Measurements from ENCODE around the gene IRF2BP1. TPM values are rescaled to one million over a fixed set of nuclear protein-coding genes. Genes with fewer than 3 reads are reported as not detected.
A peak's percentile ranks its signal among the peaks of the same experiment; 100 is the strongest.

The IRF2BP1 gene
- total RNA-seq, 2 donors from 2014 or later = 20.3 to 29.7 TPM

DNA sequence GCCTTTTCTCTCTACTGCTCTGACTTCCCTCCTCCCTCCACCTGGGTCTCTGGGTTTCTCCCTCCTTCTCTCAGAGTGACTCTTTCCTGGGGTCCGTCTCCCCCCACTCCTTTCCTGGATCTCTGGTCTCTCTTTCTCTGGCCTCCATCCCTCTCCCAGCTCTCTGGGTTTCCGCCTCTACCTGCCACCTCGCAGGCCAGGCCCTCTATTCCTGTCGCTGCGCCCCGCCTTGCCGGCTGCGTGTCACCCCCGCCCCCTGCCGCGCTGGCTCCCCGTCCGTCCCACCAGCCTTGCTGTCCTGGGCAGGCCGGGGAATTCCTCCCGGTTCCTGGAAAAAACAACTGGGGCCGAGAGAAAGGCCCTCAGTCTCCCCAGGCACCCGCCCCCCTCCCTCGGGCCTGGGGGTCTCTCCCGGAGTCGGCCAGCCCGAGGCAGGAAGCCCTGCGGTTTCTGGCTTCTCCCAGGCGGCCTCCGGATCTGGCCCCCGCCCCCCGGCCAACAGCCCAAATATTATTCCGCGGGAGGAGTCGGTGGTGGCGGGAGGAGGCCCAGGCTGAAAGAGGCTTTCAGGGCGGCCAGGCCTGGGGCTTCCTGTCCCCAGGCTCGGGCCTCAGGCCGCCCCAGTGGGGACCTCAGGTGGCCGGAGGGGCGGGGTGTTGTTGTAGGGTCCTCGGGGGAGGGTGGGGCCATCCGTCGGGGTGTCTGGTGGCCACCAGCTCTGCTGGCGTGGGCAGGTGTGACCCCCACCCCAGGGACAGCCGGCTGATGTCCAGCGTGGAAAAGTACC, 9.3 kb downstream of the IRF2BP1 start:
- Histone ChIP-seq H3K9ac (ENCODE audit: low read depth in 2 of 2, low read length in 2 of 2) (peak overlapping the region; percentile 19 to 51), H3K27me3 (no peaks in the 10 kb centered on the region), H3K4me1 (peaks cover 12% of the 10 kb centered on the region), H3K4me3 (peak overlapping the region; percentile 10), H3K36me3 (no peaks in the 10 kb centered on the region), H3K9me3 (no peaks in the 10 kb centered on the region), H3K27ac (peak overlapping the region; percentile 50)
- TF ChIP-seq, protein P1, sequence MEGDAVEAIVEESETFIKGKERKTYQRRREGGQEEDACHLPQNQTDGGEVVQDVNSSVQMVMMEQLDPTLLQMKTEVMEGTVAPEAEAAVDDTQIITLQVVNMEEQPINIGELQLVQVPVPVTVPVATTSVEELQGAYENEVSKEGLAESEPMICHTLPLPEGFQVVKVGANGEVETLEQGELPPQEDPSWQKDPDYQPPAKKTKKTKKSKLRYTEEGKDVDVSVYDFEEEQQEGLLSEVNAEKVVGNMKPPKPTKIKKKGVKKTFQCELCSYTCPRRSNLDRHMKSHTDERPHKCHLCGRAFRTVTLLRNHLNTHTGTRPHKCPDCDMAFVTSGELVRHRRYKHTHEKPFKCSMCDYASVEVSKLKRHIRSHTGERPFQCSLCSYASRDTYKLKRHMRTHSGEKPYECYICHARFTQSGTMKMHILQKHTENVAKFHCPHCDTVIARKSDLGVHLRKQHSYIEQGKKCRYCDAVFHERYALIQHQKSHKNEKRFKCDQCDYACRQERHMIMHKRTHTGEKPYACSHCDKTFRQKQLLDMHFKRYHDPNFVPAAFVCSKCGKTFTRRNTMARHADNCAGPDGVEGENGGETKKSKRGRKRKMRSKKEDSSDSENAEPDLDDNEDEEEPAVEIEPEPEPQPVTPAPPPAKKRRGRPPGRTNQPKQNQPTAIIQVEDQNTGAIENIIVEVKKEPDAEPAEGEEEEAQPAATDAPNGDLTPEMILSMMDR (IDR thresholded peaks at IDR 0.05) = no peak
- intact Hi-C loops (cut with DNase I) = no loop called here
- peak; percentile 51 for DNase-seq

DNA sequence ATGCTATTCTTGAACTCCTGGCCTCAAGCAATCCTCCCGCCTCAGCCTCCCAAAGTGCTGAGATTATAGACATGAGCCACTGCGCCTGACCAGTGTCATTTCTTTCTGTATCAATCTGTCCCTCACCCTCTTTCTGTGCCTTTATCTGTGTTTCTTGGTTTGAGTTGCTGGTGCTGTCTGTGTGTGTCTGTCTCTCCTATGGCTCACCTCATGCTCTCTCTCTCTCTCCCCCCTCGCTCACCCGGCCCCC, 9.9 kb downstream of the IRF2BP1 start:
- no peaks in the 10 kb centered on the region for H3K27me3 ChIP-seq
- no peak overlapping the region for H3K4me3 ChIP-seq
- TF ChIP-seq, protein P1 (IDR thresholded peaks at IDR 0.05) = no peak
- no peaks in the 10 kb centered on the region for H3K36me3 ChIP-seq
- peak overlapping the region; percentile 50 for H3K27ac ChIP-seq
- H3K9me3 ChIP-seq = no peaks in the 10 kb centered on the region
- H3K4me1 ChIP-seq = peaks cover 12% of the 10 kb centered on the region
- intact Hi-C loops (cut with DNase I) = no loop called here
- no peak for DNase-seq
- peak overlapping the region; percentile 19 to 51 for H3K9ac ChIP-seq (ENCODE audit: low read depth in 2 of 2, low read length in 2 of 2)

DNA sequence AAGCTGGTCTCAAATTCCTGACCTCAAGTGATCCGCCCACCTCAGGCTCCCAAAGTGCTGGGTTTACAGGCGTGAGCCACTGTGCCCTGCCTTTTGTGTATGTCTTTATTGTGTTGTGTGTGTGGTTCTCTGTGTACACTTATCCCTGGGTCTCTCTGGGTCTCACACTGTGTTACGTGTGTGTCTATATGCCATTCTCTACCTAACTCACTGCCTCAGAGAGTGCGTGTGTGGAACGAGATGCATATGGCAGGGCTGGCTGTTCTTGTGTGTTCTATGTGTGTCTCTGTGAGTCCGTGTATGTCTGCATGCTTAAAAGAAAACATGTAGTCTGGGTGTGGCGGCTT, 11.3 kb downstream of the IRF2BP1 start:
- TF ChIP-seq, protein P1 (IDR thresholded peaks at IDR 0.05) = no peak
- no peak overlapping the region for H3K4me3 ChIP-seq
- DNase-seq = no peak
- H3K36me3 ChIP-seq = no peaks in the 10 kb centered on the region
- H3K27ac ChIP-seq = no peak overlapping the region
- no peak overlapping the region for H3K9ac ChIP-seq (ENCODE audit: low read depth in 2 of 2, low read length in 2 of 2)
- no peaks in the 10 kb centered on the region for H3K9me3 ChIP-seq
- intact Hi-C loops (cut with DNase I) = no loop called here
- H3K4me1 ChIP-seq = peaks cover 12% of the 10 kb centered on the region
- H3K27me3 ChIP-seq = no peaks in the 10 kb centered on the region

DNA sequence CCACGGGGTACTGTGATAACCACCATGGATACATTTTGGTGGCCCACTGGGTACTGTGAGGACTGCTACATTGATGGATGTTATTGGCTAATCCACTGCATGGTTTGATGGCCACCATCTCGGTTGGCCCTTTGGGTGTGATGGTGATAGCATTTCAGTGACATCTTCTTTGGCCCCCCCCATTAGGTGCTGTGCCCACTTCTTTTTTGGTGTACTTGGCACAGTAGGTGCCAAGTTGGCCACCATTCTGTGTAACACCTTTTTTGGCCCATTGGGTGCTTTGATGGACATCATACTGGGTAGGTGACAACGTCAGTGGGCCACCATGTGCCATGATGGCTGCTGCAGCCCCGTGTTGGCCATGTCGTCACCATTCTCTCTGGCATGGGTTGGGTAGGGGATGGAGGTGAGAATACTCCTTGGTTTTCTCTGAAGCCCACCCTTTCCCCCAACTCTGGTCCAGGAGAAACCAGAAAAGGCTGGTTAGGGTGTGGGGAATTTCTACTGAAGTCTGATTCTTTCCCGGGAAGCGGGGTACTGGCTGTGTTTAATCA, 12.6 kb downstream of the IRF2BP1 start:
- no peak overlapping the region for H3K9ac ChIP-seq (ENCODE audit: low read depth in 2 of 2, low read length in 2 of 2)
- no peak overlapping the region for H3K4me3 ChIP-seq
- no peak for DNase-seq
- H3K27me3 ChIP-seq = no peaks in the 10 kb centered on the region
- no peak overlapping the region for H3K27ac ChIP-seq
- intact Hi-C loops (cut with DNase I) = no loop called here
- peaks cover 12% of the 10 kb centered on the region for H3K4me1 ChIP-seq
- no peaks in the 10 kb centered on the region for H3K9me3 ChIP-seq
- TF ChIP-seq, protein P1 (IDR thresholded peaks at IDR 0.05) = no peak
- H3K36me3 ChIP-seq = no peaks in the 10 kb centered on the region

DNA sequence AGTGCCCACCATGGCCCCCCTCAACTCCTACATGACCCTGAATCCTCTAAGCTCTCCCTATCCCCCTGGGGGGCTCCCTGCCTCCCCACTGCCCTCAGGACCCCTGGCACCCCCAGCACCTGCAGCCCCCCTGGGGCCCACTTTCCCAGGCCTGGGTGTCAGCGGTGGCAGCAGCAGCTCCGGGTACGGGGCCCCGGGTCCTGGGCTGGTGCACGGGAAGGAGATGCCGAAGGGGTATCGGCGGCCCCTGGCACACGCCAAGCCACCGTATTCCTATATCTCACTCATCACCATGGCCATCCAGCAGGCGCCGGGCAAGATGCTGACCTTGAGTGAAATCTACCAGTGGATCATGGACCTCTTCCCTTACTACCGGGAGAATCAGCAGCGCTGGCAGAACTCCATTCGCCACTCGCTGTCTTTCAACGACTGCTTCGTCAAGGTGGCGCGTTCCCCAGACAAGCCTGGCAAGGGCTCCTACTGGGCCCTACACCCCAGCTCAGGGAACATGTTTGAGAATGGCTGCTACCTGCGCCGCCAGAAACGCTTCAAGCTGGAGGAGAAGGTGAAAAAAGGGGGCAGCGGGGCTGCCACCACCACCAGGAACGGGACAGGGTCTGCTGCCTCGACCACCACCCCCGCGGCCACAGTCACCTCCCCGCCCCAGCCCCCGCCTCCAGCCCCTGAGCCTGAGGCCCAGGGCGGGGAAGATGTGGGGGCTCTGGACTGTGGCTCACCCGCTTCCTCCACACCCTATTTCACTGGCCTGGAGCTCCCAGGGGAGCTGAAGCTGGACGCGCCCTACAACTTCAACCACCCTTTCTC, 13.6 kb downstream of the IRF2BP1 start:
- Histone ChIP-seq H3K9ac (ENCODE audit: low read depth in 2 of 2, low read length in 2 of 2) (no peak overlapping the region), H3K4me1 (peaks cover 8% of the 10 kb centered on the region), H3K27ac (no peak overlapping the region), H3K27me3 (no peaks in the 10 kb centered on the region), H3K9me3 (no peaks in the 10 kb centered on the region), H3K36me3 (no peaks in the 10 kb centered on the region), H3K4me3 (no peak overlapping the region)
- TF ChIP-seq, protein P1 (IDR thresholded peaks at IDR 0.05) = no peak
- intact Hi-C loops (cut with DNase I) = no loop called here
- DNase-seq = no peak
